Endodermal cell (in vitro differentiated cells): ENCODE results near the gene FOXM1. TPM values are rescaled to one million over a fixed set of nuclear protein-coding genes. Genes with fewer than 3 reads are reported as not detected.

Experiments used
- DNase-seq: peaks from one replicate; pipeline ENCODE4 v3.0.0-alpha.2; 2017
- H3K27ac ChIP-seq: 2 replicates; pipeline ENCODE4 v1.5.1; 2013; ENCODE audit warnings: mild to moderate bottlenecking, low read depth, low read length, moderate library complexity
- H3K27me3 ChIP-seq: 2 replicates; pipeline ENCODE4 v1.6.1; 2013; ENCODE audit warnings: mild to moderate bottlenecking, low read length, moderate library complexity; ENCODE audit not compliant: insufficient read depth, control insufficient read depth, poor library complexity, severe bottlenecking
- H3K36me3 ChIP-seq: 2 replicates; pipeline ENCODE4 v1.7.0; 2013; ENCODE audit warnings: mild to moderate bottlenecking, low read length, moderate library complexity; ENCODE audit not compliant: control insufficient read depth, insufficient read depth
- H3K4me1 ChIP-seq: one replicate; pipeline ENCODE4 v1.7.0; 2013; ENCODE audit warnings: low read length; ENCODE audit not compliant: control insufficient read depth, insufficient read depth
- H3K4me3 ChIP-seq: 2 replicates; pipeline ENCODE4 v1.5.1; 2013; ENCODE audit warnings: mild to moderate bottlenecking, low read length, moderate library complexity
- H3K9ac ChIP-seq: 2 replicates; pipeline ENCODE4 v1.6.1; 2013; ENCODE audit warnings: mild to moderate bottlenecking, low read length, moderate library complexity; ENCODE audit not compliant: poor library complexity, severe bottlenecking; ENCODE audit errors: extremely low read depth
- H3K9me3 ChIP-seq: 2 replicates; pipeline ENCODE4 v1.6.1; 2013; ENCODE audit warnings: mild to moderate bottlenecking, low read length, moderate library complexity; ENCODE audit not compliant: control insufficient read depth
- H3K27ac Mint-ChIP-seq: 2 replicates; pipeline ENCODE4 v1.8.0; 2020; ENCODE audit warnings: mixed read lengths
- H3K27me3 Mint-ChIP-seq: 2 replicates; pipeline ENCODE4 v1.8.0; 2021; ENCODE audit warnings: mild to moderate bottlenecking, mixed read lengths; ENCODE audit not compliant: insufficient read depth
- H3K36me3 Mint-ChIP-seq: 2 replicates; pipeline ENCODE4 v1.8.0; 2020; ENCODE audit warnings: low read depth, mixed read lengths
- H3K4me1 Mint-ChIP-seq: 2 replicates; pipeline ENCODE4 v1.8.0; 2020; ENCODE audit warnings: mixed read lengths
- H3K4me3 Mint-ChIP-seq: 2 replicates; pipeline ENCODE4 v1.8.0; 2020; ENCODE audit warnings: mild to moderate bottlenecking, moderate library complexity, mixed read lengths
- H3K9me3 Mint-ChIP-seq: 2 replicates; pipeline ENCODE4 v1.8.0; 2020; ENCODE audit warnings: mild to moderate bottlenecking, mixed read lengths
- CTCF ChIP-seq: fragments of 200-600 bp; sonication (generic); conservative IDR thresholded peaks from 2 replicates; pipeline ENCODE4 v1.5.0; 2021; ENCODE audit warnings: antibody characterized with exemption, mild to moderate bottlenecking
- WGBS, 2 experiments: methylation state at CpG; one replicate each; pipeline versions ENCODE4 v1.1.5 to v1.1.7; 2013; ENCODE audit warnings: missing lambda C conversion rate in 2 of 2, mixed read lengths in 1 of 2; ENCODE audit not compliant: insufficient coverage in 1 of 2, insufficient read length in 1 of 2; 5-methylcytosine and 5-hydroxymethylcytosine counted together
- total RNA-seq, 2 donors: library from RNA; stranded (reverse); fragmentation: NEBNext Ultra II Directional in 1 of 2; extraction: Animal tissue kit (Norgen Biotek cat#: 25700) in 1 of 2; gene quantifications; 2 replicates in 1 of 2; 3 replicates in 1 of 2; pipeline ENCODE4 v1.2.1, GENCODE V29; 2021

The FOXM1 gene
- total RNA-seq, 2 donors from 2014 or later, result 93.9 to 147 TPM

- peak overlapping the region; percentile 97 for H3K4me3 ChIP-seq
- H3K27ac ChIP-seq, result peak overlapping the region; percentile 78
- Mint-ChIP-seq H3K9me3 (no peaks in the 10 kb centered on the region), H3K4me1 (peaks cover 20% of the 10 kb centered on the region), H3K27ac (peak overlapping the region; percentile 94), H3K4me3 (peak overlapping the region; percentile 91), H3K36me3 (peaks cover 35% of the 10 kb centered on the region), H3K27me3 (no peaks in the 10 kb centered on the region)
- WGBS, 2 experiments, result 80 to 90% methylated on average over 6 to 10 of the region's 10 CpGs
- H3K36me3 ChIP-seq, result peaks cover 35% of the 10 kb centered on the region
- no peaks in the 10 kb centered on the region for H3K9me3 ChIP-seq
- H3K27me3 ChIP-seq, result no peaks in the 10 kb centered on the region
- H3K4me1 ChIP-seq, result no peaks in the 10 kb centered on the region
- peak overlapping the region; percentile 59 for H3K9ac ChIP-seq
- DNase-seq, result no peak
- no peak for TF ChIP-seq CTCF
These were observed 13.0 kb upstream of the FOXM1 start for GRCh38 chr12:2890001-2890387.

- H3K4me1 ChIP-seq, result no peaks in the 10 kb centered on the region
- no peak overlapping the region for H3K27ac Mint-ChIP-seq
- no peak for DNase-seq
- H3K4me3 Mint-ChIP-seq, result no peak overlapping the region
- H3K9ac ChIP-seq, result no peak overlapping the region
- H3K9me3 Mint-ChIP-seq, result no peaks in the 10 kb centered on the region
- no peaks in the 10 kb centered on the region for H3K27me3 Mint-ChIP-seq
- H3K36me3 ChIP-seq, result peaks cover 35% of the 10 kb centered on the region
- H3K4me1 Mint-ChIP-seq, result peaks cover 10% of the 10 kb centered on the region
- H3K4me3 ChIP-seq, result no peak overlapping the region
- no peak overlapping the region for H3K27ac ChIP-seq
- 92 to 95% methylated on average over 8 to 10 of the region's 10 CpGs for WGBS, 2 experiments
- no peak for TF ChIP-seq CTCF
- peaks cover 43% of the 10 kb centered on the region for H3K36me3 Mint-ChIP-seq
- no peaks in the 10 kb centered on the region for H3K9me3 ChIP-seq
- H3K27me3 ChIP-seq, result no peaks in the 10 kb centered on the region
These were observed 9.9 kb upstream of the FOXM1 start for GRCh38 chr12:2886768-2887450.

- H3K36me3 ChIP-seq, result peaks cover 38% of the 10 kb centered on the region
- H3K9me3 ChIP-seq, result no peaks in the 10 kb centered on the region
- peaks cover 50% of the 10 kb centered on the region for H3K36me3 Mint-ChIP-seq
- no peaks in the 10 kb centered on the region for H3K27me3 ChIP-seq
- WGBS, 2 experiments, result 93% methylated on average over 2 of the region's 2 CpGs; no CpG with 5 or more reads in 1 of the 2 experiments
- H3K4me3 Mint-ChIP-seq, result no peak overlapping the region
- no peaks in the 10 kb centered on the region for H3K4me1 ChIP-seq
- DNase-seq, result no peak
- H3K9ac ChIP-seq, result no peak overlapping the region
- no peak overlapping the region for H3K27ac ChIP-seq
- H3K4me3 ChIP-seq, result no peak overlapping the region
- no peaks in the 10 kb centered on the region for H3K9me3 Mint-ChIP-seq
- peak overlapping the region; percentile 22 for H3K27ac Mint-ChIP-seq
- H3K4me1 Mint-ChIP-seq, result peaks cover 3% of the 10 kb centered on the region
- no peak for TF ChIP-seq CTCF
- no peaks in the 10 kb centered on the region for H3K27me3 Mint-ChIP-seq
These were observed 7.8 kb upstream of the FOXM1 start for GRCh38 chr12:2884810-2885209.
